HepG2 (cell line): Measurements from ENCODE around the gene KIF23. TPM values are rescaled to one million over a fixed set of nuclear protein-coding genes. Genes with fewer than 3 reads are reported as not detected.

ENCODE experiments used
- AGO1 ChIP-seq: fragments of 200-400 bp; formaldehyde crosslinking; IDR thresholded peaks from 2 replicates; pipeline ENCODE4 v1.6.1; 2017; ENCODE audit warnings: mild to moderate bottlenecking, low read depth, low read length, moderate library complexity; ENCODE audit not compliant: poor library complexity, severe bottlenecking
- ARNT ChIP-seq: fragments of 450-650 bp; IDR thresholded peaks from 2 replicates; pipeline ENCODE4 v1.6.1; 2017
- ASH2L ChIP-seq: fragments of 300-600, 200-600 bp; sonication (generic); IDR thresholded peaks from 2 replicates; pipeline ENCODE4 v1.7.0; 2017; ENCODE audit warnings: low read depth, mild to moderate bottlenecking, moderate library complexity, mixed read lengths, low read length; ENCODE audit not compliant: insufficient read length
- GMEB1 ChIP-seq: sonication (generic); formaldehyde crosslinking; IDR thresholded peaks from 2 replicates; pipeline ENCODE4 v1.5.1; 2020; ENCODE audit warnings: missing genetic modification reagents, mild to moderate bottlenecking, borderline replicate concordance
- GTF3A ChIP-seq: sonication (generic); formaldehyde crosslinking; conservative IDR thresholded peaks from 2 replicates; pipeline ENCODE4 v1.4.0; 2020; ENCODE audit warnings: mild to moderate bottlenecking, missing genetic modification reagents
- HNRNPK ChIP-seq: fragments of 200-400 bp; formaldehyde crosslinking; IDR thresholded peaks from 2 replicates; pipeline ENCODE4 v1.6.1; 2018; ENCODE audit warnings: low read length, low read depth, moderate library complexity, mild to moderate bottlenecking; ENCODE audit not compliant: poor library complexity, severe bottlenecking
- HOXA3 ChIP-seq: sonication (generic); formaldehyde crosslinking; IDR thresholded peaks from 2 replicates; pipeline ENCODE4 v1.5.0; 2020; ENCODE audit warnings: missing genetic modification reagents
- HOXA9 ChIP-seq: sonication (generic); formaldehyde crosslinking; IDR thresholded peaks from 2 replicates; pipeline ENCODE4 v1.8.1; 2022; ENCODE audit warnings: missing genetic modification reagents, mild to moderate bottlenecking, moderate library complexity, borderline replicate concordance
- MXI1 ChIP-seq: IDR thresholded peaks from 3 replicates; pipeline ENCODE4 v1.6.1; 2012; ENCODE audit warnings: low read depth, low read length, inconsistent platforms, borderline replicate concordance
- PLRG1 ChIP-seq: fragments of 450-650 bp; conservative IDR thresholded peaks from 2 replicates; pipeline ENCODE4 v1.6.1; 2016
- POLR2AphosphoS5 ChIP-seq: IDR thresholded peaks from 2 replicates; pipeline ENCODE4 v1.6.1; 2012; ENCODE audit warnings: low read depth, low read length
- TP53 ChIP-seq: sonication (generic); formaldehyde crosslinking; conservative IDR thresholded peaks from 2 replicates; pipeline ENCODE4 v1.4.0; 2020; ENCODE audit warnings: missing genetic modification reagents
- ZNF12 ChIP-seq: sonication (generic); formaldehyde crosslinking; IDR thresholded peaks from 2 replicates; pipeline ENCODE4 v1.5.0; 2020; ENCODE audit warnings: missing genetic modification reagents
- ZNF253 ChIP-seq: sonication (generic); formaldehyde crosslinking; IDR thresholded peaks from 2 replicates; pipeline ENCODE4 v1.8.0; 2022; ENCODE audit warnings: mild to moderate bottlenecking, missing genetic modification reagents, borderline replicate concordance
- ZNF510 ChIP-seq: sonication (generic); formaldehyde crosslinking; IDR thresholded peaks from 2 replicates; pipeline ENCODE4 v1.4.0; 2020; ENCODE audit warnings: low read depth, mild to moderate bottlenecking, missing genetic modification reagents
- ZNF543 ChIP-seq: sonication (generic); formaldehyde crosslinking; IDR thresholded peaks from 2 replicates; pipeline ENCODE4 v1.4.0; 2020; ENCODE audit warnings: mild to moderate bottlenecking, missing genetic modification reagents
- ZNF607 ChIP-seq: sonication (generic); formaldehyde crosslinking; IDR thresholded peaks from 2 replicates; pipeline ENCODE4 v1.5.1; 2020; ENCODE audit warnings: missing genetic modification reagents, mild to moderate bottlenecking, borderline replicate concordance
- ZNF747 ChIP-seq: sonication (generic); formaldehyde crosslinking; IDR thresholded peaks from 2 replicates; pipeline ENCODE4 v1.8.1; 2023; ENCODE audit warnings: missing genetic modification reagents, mild to moderate bottlenecking, borderline replicate concordance
- ZSCAN29 ChIP-seq: sonication (generic); formaldehyde crosslinking; conservative IDR thresholded peaks from 2 replicates; pipeline ENCODE4 v1.4.0; 2020; ENCODE audit warnings: mild to moderate bottlenecking, missing genetic modification reagents
- polyA plus RNA-seq, 8 experiments: library from polyadenylated mRNA; depleted of rRNA in 3 of 8; stranded (reverse) in 7 of 8; unstranded in 1 of 8; fragments of >200 nt; fragmentation: Illumina TruSeq in 4 of 8; extraction: Trizol in 4 of 8; gene quantifications; 2 replicates each; pipeline versions ENCODE4 v1.2.1 to v1.2.3, GENCODE V29; 2011 to 2016; ENCODE audit warnings: low read depth in 4 of 8, missing spikeins in 1 of 8, mixed read lengths in 1 of 8; ENCODE audit not compliant: insufficient read depth in 1 of 8
- total RNA-seq, 5 experiments: library from RNA; depleted of rRNA; stranded (reverse); fragments of >200 nt; fragmentation: Illumina TruSeq; extraction: Trizol; gene quantifications; 2 replicates each; pipeline ENCODE4 v1.2.3, GENCODE V29; 2016; ENCODE audit warnings: low read depth in 1 of 5
- TF ChIP-seq, protein P1 (sequence below): sonication (generic); formaldehyde crosslinking; IDR thresholded peaks from 2 replicates; pipeline ENCODE4 v1.4.0; 2020; ENCODE audit warnings: mild to moderate bottlenecking, missing genetic modification reagents
- TF ChIP-seq, protein P2 (sequence below): sonication (generic); formaldehyde crosslinking; IDR thresholded peaks from 2 replicates; pipeline ENCODE4 v1.4.0; 2020; ENCODE audit warnings: mild to moderate bottlenecking, missing genetic modification reagents
- TF ChIP-seq, protein P3 (sequence below): sonication (generic); formaldehyde crosslinking; IDR thresholded peaks from 2 replicates; pipeline ENCODE4 v1.4.0; 2020; ENCODE audit warnings: missing genetic modification reagents
- TF ChIP-seq, protein P4 (sequence below): IDR thresholded peaks from 2 replicates; pipeline ENCODE4 v1.6.1; 2016

Gene KIF23
- total and polyA plus RNA-seq, 2 of the 13 experiments (the other 11 are each of a cell fraction or from before 2014, with no cell fraction given) = 11.3 to 38.1 TPM

DNA sequence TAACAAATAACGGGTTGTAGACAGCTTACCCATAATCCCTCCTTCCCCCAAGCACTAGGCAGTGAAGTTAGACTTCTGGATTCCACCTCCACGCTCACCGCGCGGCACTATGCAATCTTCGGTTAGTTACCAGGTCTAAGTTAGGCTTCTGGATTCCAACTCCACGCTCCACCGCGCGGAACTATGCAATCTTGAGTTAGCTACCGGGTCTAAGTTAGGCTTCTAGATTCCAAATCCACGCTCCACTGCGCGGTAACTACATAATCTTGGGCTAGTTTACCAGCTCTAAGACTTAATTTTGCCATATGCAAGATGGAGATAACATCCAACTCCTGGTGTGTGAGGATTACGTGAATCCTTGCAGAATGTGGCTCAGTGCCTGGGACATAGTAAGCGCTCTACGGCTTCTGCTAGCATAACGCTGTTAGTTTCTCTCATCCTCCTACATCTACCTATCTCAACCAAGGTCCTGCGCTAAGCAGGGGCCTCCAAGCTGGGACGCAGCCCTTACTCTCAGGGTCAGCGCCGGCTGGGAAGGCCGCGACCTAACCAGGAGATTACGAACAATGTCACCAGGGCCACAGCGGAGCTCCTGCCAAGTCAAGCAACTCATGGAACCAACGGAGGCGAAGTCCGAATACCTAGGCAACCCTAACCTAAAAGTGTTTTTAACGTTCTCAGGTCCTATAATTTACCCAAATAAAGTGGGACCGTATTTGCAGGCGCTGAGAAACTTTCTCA lies 38.0 kb downstream of the KIF23 start (continued):
- TF ChIP-seq, protein P1, sequence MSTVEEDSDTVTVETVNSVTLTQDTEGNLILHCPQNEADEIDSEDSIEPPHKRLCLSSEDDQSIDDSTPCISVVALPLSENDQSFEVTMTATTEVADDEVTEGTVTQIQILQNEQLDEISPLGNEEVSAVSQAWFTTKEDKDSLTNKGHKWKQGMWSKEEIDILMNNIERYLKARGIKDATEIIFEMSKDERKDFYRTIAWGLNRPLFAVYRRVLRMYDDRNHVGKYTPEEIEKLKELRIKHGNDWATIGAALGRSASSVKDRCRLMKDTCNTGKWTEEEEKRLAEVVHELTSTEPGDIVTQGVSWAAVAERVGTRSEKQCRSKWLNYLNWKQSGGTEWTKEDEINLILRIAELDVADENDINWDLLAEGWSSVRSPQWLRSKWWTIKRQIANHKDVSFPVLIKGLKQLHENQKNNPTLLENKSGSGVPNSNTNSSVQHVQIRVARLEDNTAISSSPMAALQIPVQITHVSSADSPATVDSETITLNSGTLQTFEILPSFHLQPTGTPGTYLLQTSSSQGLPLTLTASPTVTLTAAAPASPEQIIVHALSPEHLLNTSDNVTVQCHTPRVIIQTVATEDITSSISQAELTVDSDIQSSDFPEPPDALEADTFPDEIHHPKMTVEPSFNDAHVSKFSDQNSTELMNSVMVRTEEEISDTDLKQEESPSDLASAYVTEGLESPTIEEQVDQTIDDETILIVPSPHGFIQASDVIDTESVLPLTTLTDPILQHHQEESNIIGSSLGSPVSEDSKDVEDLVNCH (CRISPR knock-in tag) = 0 out of 2 replicates have a peak, but pooled peaks have one; percentile 23
- TF ChIP-seq HOXA3 (CRISPR knock-in tag) = peak; percentile 3; the same call in 1 of the 2 replicates
- TF ChIP-seq ZNF607 (CRISPR knock-in tag) = peak; percentile 39; the same call in 1 of the 2 replicates
- TF ChIP-seq ASH2L = peak; percentile 18
- peak; percentile 43; the same call in 1 of the 2 replicates for TF ChIP-seq ZNF12
- TF ChIP-seq HOXA9 = no peak
- 0 out of 2 replicates have a peak, but pooled peaks have one; percentile 17 for TF ChIP-seq ZSCAN29 (CRISPR knock-in tag)
- TF ChIP-seq HNRNPK = no peak
- TF ChIP-seq ZNF747 (CRISPR knock-in tag) = peak; percentile 11; the same call in 1 of the 2 replicates
- TF ChIP-seq ZNF510 (CRISPR knock-in tag) = peak; percentile 81; the same call in 1 of the 2 replicates
- TF ChIP-seq ZNF543 (CRISPR knock-in tag) = peak; percentile 41; the same call in 1 of the 2 replicates
- 0 out of 2 replicates have a peak, but pooled peaks have one; percentile 13 for TF ChIP-seq GMEB1 (CRISPR knock-in tag)
- 0 out of 2 replicates have a peak, but pooled peaks have one; percentile 22 for TF ChIP-seq TP53
- 0 out of 2 replicates have a peak, but pooled peaks have one; percentile 35 for TF ChIP-seq GTF3A (CRISPR knock-in tag)
- peak; percentile 53; the same call in 1 of the 2 replicates for TF ChIP-seq POLR2AphosphoS5
- TF ChIP-seq ARNT = no peak
- no peak for TF ChIP-seq ZNF253 (CRISPR knock-in tag)
- TF ChIP-seq, protein P2, sequence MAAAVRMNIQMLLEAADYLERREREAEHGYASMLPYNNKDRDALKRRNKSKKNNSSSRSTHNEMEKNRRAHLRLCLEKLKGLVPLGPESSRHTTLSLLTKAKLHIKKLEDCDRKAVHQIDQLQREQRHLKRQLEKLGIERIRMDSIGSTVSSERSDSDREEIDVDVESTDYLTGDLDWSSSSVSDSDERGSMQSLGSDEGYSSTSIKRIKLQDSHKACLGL (CRISPR knock-in tag) = no peak
- TF ChIP-seq PLRG1 = no peak
- TF ChIP-seq, protein P3, sequence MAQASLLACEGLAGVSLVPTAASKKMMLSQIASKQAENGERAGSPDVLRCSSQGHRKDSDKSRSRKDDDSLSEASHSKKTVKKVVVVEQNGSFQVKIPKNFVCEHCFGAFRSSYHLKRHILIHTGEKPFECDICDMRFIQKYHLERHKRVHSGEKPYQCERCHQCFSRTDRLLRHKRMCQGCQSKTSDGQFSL = no peak
- no peak for TF ChIP-seq AGO1
- 0 out of 3 replicates have a peak, but pooled peaks have one; percentile 12 for TF ChIP-seq MXI1
- TF ChIP-seq, protein P4, sequence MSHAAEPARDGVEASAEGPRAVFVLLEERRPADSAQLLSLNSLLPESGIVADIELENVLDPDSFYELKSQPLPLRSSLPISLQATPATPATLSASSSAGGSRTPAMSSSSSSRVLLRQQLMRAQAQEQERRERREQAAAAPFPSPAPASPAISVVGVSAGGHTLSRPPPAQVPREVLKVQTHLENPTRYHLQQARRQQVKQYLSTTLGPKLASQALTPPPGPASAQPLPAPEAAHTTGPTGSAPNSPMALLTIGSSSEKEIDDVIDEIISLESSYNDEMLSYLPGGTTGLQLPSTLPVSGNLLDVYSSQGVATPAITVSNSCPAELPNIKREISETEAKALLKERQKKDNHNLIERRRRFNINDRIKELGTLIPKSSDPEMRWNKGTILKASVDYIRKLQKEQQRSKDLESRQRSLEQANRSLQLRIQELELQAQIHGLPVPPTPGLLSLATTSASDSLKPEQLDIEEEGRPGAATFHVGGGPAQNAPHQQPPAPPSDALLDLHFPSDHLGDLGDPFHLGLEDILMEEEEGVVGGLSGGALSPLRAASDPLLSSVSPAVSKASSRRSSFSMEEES (CRISPR knock-in tag) = no peak
